Heart right ventricle (tissue), 16 donors: ENCODE data around the gene PRR3. TPM values are rescaled to one million over a fixed set of nuclear protein-coding genes. Genes with fewer than 3 reads are reported as not detected.

Experiments used
- ATAC-seq, 8 donors: fragments of 200-7000 bp; cut with Tn5 transposase; one replicate each; pipeline ENCODE4 v1.9.1; 2020; ENCODE audit warnings: mild to moderate bottlenecking in 8 of 8, moderate library complexity in 8 of 8, moderate number of reproducible peaks in 1 of 8
- DNase-seq, 2 donors: peaks; one replicate each; pipeline ENCODE4 v3.0.0-alpha.2; 2020
- H3K27ac ChIP-seq, 10 donors: fragments of 200-600 bp; sonication (generic) in 2 of 10; one replicate each; pipeline versions ENCODE4 v1.5.0 to v1.8.0; 2020 to 2022; ENCODE audit warnings: mild to moderate bottlenecking in 3 of 10
- H3K27me3 ChIP-seq, 7 donors: fragments of 200-600 bp; one replicate each; pipeline ENCODE4 v1.8.0; 2021 to 2022; ENCODE audit warnings: mild to moderate bottlenecking in 2 of 7
- H3K36me3 ChIP-seq, 9 donors: fragments of 200-600 bp; sonication (generic) in 1 of 9; one replicate each; pipeline versions ENCODE4 v1.5.0 to v1.8.0; 2020 to 2022; ENCODE audit warnings: mild to moderate bottlenecking in 2 of 9
- H3K4me1 ChIP-seq, 9 donors: fragments of 200-600 bp; sonication (generic) in 1 of 9; one replicate each; pipeline versions ENCODE4 v1.5.0 to v1.8.0; 2020 to 2022; ENCODE audit warnings: mild to moderate bottlenecking in 4 of 9
- H3K4me3 ChIP-seq, 10 donors: fragments of 200-600 bp; sonication (generic) in 2 of 10; one replicate each; pipeline versions ENCODE4 v1.5.0 to v1.8.0; 2020 to 2022; ENCODE audit warnings: mild to moderate bottlenecking in 7 of 10, moderate library complexity in 2 of 10
- H3K9me3 ChIP-seq, 11 donors: fragments of 200-600 bp in 10 of 11; sonication (generic) in 2 of 11; one replicate each; pipeline versions ENCODE4 v1.5.0 to v1.8.0; 2013 to 2022; ENCODE audit warnings: mild to moderate bottlenecking in 2 of 11, control low read depth in 1 of 11, moderate library complexity in 1 of 11
- WGBS, 2 donors: extraction: QIAGEN DNeasy Blood & Tissue Kit; methylation state at CpG; one replicate each; pipeline ENCODE4 v1.1.7; 2013; ENCODE audit warnings: inconsistent platforms in 1 of 2; 5-methylcytosine and 5-hydroxymethylcytosine counted together
- intact Hi-C, 10 donors: fragments of 100-400 bp; cut with DNase I; formaldehyde crosslinking; loops; one replicate each; pipeline versions ENCODE4 v1.11.1 to v1.14.2; 2022
- polyA plus RNA-seq, 2 donors: library from polyadenylated mRNA; stranded (reverse); fragments of 200-250 nt; gene quantifications; one replicate each; pipeline ENCODE4 v1.2.3, GENCODE V29; 2013
- total RNA-seq, 10 donors: library from RNA; stranded (reverse); fragmentation: NEBNext Ultra II Directional in 3 of 10; extraction: Animal tissue kit (Norgen Biotek cat#: 25700) in 3 of 10; gene quantifications; one replicate each; pipeline versions ENCODE4 v1.2.1 to v1.2.4, GENCODE V29; 2021 to 2023
- TF ChIP-seq, protein P1 (sequence below), 9 donors: fragments of 200-600 bp; sonication (generic) in 2 of 9; IDR thresholded peaks; one replicate each; pipeline versions ENCODE4 v1.5.0 to v1.8.0; 2021 to 2022; ENCODE audit warnings: antibody characterized with exemption in 9 of 9, mild to moderate bottlenecking in 5 of 9, moderate library complexity in 1 of 9
- donor health status: Arrhythmogenic right ventricular cardiomyopathy.
- donor health status: ischemic (EF 13 %, LVEDD 7.1; RV severe dilation, severe dysfunction).
- donor health status: healthy with polysubstance abuse.
- donor health status: DM: no; HTN: yes; CAD: no.
- donor health status: DM: no; HTN: no; CAD: no.
- donor health status: ischemic (EF 25% LVEDD 6.9; RV normal size, moderate dysfunction).
- donor health status: ischemic (EF 25% LVEDD 5.7; RV mildly dilated, moderate dysfunction).
- donor health status: healthy.
- donor health status: DM: yes; HTN: yes; CAD: no.
- donor health status: Ischemic cardiomyopathy.
- donor health status: ischemic (EF 35%, LVEDD 5.7; RV mildly dilated, moderate dysfunction).
- donor health status: nonischemic (EF 11% LVEDD 7.7; RV severe dilation, severe dysfunction).
- donor health status: DM: yes; HTN: yes; CAD: no.
- donor health status: PGD.
- donor health status: ischemic (EF 29% LVEDD 5.4; RV normal size, mild dysfunction).
- donor health status: nonischemic (EF 23%, LVEDD 6.1; RV moderate dilation, normal function).

Gene PRR3
- total and polyA plus RNA-seq, 12 donors, result 1.7 to 8.2 (median 2.8) TPM

DNA sequence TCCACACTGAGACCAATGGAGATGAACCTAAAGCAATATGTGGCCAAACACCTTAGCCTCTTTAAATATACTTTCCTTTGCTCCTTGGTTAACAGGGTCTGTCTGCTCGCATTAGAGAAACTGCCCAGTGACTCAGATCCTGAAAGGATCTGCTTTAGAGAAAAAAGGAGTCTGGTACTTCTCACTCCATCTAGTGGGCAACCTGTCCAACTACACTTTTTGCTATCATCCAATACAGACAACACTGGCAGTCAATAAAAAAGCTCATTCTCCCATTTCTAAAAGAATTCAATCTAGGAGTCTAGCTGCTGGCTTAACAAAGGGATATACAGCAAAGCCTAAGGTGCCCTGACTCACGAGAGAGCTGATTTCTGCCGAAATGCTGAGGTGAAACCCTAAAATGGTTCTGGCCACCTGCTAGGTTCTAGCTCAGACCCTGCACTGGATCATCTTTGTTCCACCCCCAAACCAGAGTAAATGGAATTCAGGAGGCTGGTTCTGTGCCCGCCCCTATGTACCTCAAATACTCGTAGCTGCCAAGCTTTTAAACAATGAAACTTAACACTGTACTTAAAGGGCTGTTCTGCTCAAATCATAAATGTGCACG lies 12.3 kb upstream of the PRR3 start:
- H3K4me3 ChIP-seq, result no peak overlapping the region
- DNase-seq (peak in 1 of 2 donors; percentile 26), ATAC-seq (peak in 7 of 8 donors; percentile 21 to 60 (median 53))
- peaks cover 0 to 7% (median 0%) of the 10 kb centered on the region in 7 donors for H3K27me3 ChIP-seq
- H3K36me3 ChIP-seq, result peaks cover 0 to 49% (median 17%) of the 10 kb centered on the region in 9 donors
- H3K27ac ChIP-seq, result peak overlapping the region in 3 of 10 donors; percentile 17 to 57 (median 45)
- no peaks in the 10 kb centered on the region for H3K9me3 ChIP-seq
- TF ChIP-seq, protein P1, sequence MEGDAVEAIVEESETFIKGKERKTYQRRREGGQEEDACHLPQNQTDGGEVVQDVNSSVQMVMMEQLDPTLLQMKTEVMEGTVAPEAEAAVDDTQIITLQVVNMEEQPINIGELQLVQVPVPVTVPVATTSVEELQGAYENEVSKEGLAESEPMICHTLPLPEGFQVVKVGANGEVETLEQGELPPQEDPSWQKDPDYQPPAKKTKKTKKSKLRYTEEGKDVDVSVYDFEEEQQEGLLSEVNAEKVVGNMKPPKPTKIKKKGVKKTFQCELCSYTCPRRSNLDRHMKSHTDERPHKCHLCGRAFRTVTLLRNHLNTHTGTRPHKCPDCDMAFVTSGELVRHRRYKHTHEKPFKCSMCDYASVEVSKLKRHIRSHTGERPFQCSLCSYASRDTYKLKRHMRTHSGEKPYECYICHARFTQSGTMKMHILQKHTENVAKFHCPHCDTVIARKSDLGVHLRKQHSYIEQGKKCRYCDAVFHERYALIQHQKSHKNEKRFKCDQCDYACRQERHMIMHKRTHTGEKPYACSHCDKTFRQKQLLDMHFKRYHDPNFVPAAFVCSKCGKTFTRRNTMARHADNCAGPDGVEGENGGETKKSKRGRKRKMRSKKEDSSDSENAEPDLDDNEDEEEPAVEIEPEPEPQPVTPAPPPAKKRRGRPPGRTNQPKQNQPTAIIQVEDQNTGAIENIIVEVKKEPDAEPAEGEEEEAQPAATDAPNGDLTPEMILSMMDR (IDR thresholded peaks at IDR 0.05), result peak; percentile 63 to 88 (median 79)
- WGBS, 2 donors, result 36 to 39% methylated on average over 6 of the region's 6 CpGs
- intact Hi-C loops, result loop anchor here in 6 of 10 donors (1.0 to 10.0 kb wide), 7 partner anchors 53 to 128 kb away; partner anchors contain the start of gene DHX16 (in 1 of the 6)
- peaks cover 3 to 27% (median 17%) of the 10 kb centered on the region in 9 donors for H3K4me1 ChIP-seq

GRCh38 chr6:30547454-30547853 lies 9.6 kb upstream of the PRR3 start:
- ATAC-seq, result no peak
- Histone ChIP-seq H3K4me1 (peaks cover 0 to 17% (median 11%) of the 10 kb centered on the region in 9 donors), H3K36me3 (peaks cover 0 to 76% (median 34%) of the 10 kb centered on the region in 9 donors), H3K27ac (no peak overlapping the region), H3K27me3 (peaks cover 0 to under 1% (median 0%) of the 10 kb centered on the region in 7 donors), H3K4me3 (no peak overlapping the region), H3K9me3 (no peaks in the 10 kb centered on the region)
- 92% methylated on average over 6 of the region's 6 CpGs for WGBS, 2 donors
- no peak for DNase-seq
- intact Hi-C loops, result loop anchor here in 3 of 10 donors (2.0 to 10.0 kb wide), 3 partner anchors 50 to 65 kb away; no protein-coding TSS in a partner anchor
- TF ChIP-seq, protein P1 (IDR thresholded peaks at IDR 0.05), result no peak

DNA sequence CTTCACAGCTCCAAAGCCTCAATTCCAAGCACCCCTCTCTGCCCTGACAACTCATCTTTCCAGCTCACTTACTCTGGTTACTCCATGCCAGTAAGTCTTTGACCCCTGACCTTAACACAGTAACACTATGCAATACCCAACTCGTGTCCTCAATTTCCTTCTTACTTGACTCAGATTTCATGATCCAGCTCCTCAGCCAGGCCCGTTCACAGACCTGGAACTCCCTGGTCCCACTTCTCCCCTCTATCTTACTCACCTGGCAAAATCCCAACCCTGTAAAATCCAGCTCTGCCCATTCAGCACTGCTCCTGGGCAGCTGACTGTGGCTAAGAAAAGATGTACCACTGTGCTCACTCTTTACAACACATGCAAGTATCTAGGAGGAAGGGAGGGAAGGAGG lies 8.7 kb upstream of the PRR3 start:
- peaks cover 0 to 9% (median 5%) of the 10 kb centered on the region in 9 donors for H3K4me1 ChIP-seq
- intact Hi-C loops, result loop anchor here in 2 of 10 donors (5.0 to 10.0 kb wide), 2 partner anchors 49 to 56 kb away; no protein-coding TSS in a partner anchor
- H3K4me3 ChIP-seq, result no peak overlapping the region
- H3K36me3 ChIP-seq, result peaks cover 0 to 85% (median 43%) of the 10 kb centered on the region in 9 donors
- no peaks in the 10 kb centered on the region for H3K9me3 ChIP-seq
- H3K27ac ChIP-seq, result no peak overlapping the region
- no peaks in the 10 kb centered on the region for H3K27me3 ChIP-seq
- 56 to 66% methylated on average over 2 of the region's 2 CpGs for WGBS, 2 donors
- TF ChIP-seq, protein P1 (IDR thresholded peaks at IDR 0.05), result no peak
- no peak for DNase-seq
- ATAC-seq, result no peak

- intact Hi-C loops, result loop anchor here in 3 of 10 donors (10.0 kb wide), 2 partner anchors 170 to 530 kb away; partner anchors contain the start of gene TUBB (in 2 of the 3)
- peak overlapping the region in 2 of 10 donors; percentile 97 for H3K4me3 ChIP-seq
- TF ChIP-seq, protein P1 (IDR thresholded peaks at IDR 0.05), result no peak
- no peak for ATAC-seq
- peaks cover 0 to 61% (median 37%) of the 10 kb centered on the region in 9 donors for H3K36me3 ChIP-seq
- peaks cover 7 to 33% (median 29%) of the 10 kb centered on the region in 9 donors for H3K4me1 ChIP-seq
- no peaks in the 10 kb centered on the region for H3K27me3 ChIP-seq
- 82 to 87% methylated on average over 4 of the region's 4 CpGs for WGBS, 2 donors
- no peaks in the 10 kb centered on the region for H3K9me3 ChIP-seq
- peak overlapping the region in 3 of 10 donors; percentile 92 to 99 (median 96) for H3K27ac ChIP-seq
- no peak for DNase-seq
Measured at GRCh38 chr6:30554404-30554803, 2.7 kb upstream of the PRR3 start.
